Measurements from ENCODE around the gene SLC38A6.
"Not testable (repeated sequence)": the region's sequence is repeated elsewhere in the genome, so short reads cannot be mapped to it uniquely, and the experiment has no call there.

The SLC38A6 gene

GRCh38 chr14:61064856-61065255, 83.8 kb downstream of the SLC38A6 start:
- H3K4me3 ChIP-seq (ENCODE audit: low read depth, low read length): no peak overlapping the region
- TF ChIP-seq CTCF (IDR thresholded peaks at IDR 0.05; ENCODE audit: borderline replicate concordance, insufficient read depth, low read depth, low read length): no peak

- TF ChIP-seq CTCF (IDR thresholded peaks at IDR 0.05; ENCODE audit: borderline replicate concordance, insufficient read depth, low read depth, low read length): no peak
- no peak overlapping the region for H3K4me3 ChIP-seq (ENCODE audit: low read depth, low read length)
These were observed 84.6 kb downstream of the SLC38A6 start for GRCh38 chr14:61065656-61066055.

- not testable (repeated sequence) for H3K4me3 ChIP-seq (ENCODE audit: low read depth, low read length)
These were observed 91.4 kb downstream of the SLC38A6 start for GRCh38 chr14:61072442-61072841.

GRCh38 chr14:61074852-61075251, 93.8 kb downstream of the SLC38A6 start:
- no peak for TF ChIP-seq CTCF (IDR thresholded peaks at IDR 0.05; ENCODE audit: borderline replicate concordance, insufficient read depth, low read depth, low read length)
- H3K4me3 ChIP-seq (ENCODE audit: low read depth, low read length): no peak overlapping the region

- no peak overlapping the region for H3K4me3 ChIP-seq (ENCODE audit: low read depth, low read length)
- TF ChIP-seq CTCF (IDR thresholded peaks at IDR 0.05; ENCODE audit: borderline replicate concordance, insufficient read depth, low read depth, low read length): no peak
These were observed 95.5 kb downstream of the SLC38A6 start for GRCh38 chr14:61076556-61076955.

- TF ChIP-seq CTCF (IDR thresholded peaks at IDR 0.05; ENCODE audit: borderline replicate concordance, insufficient read depth, low read depth, low read length): no peak
These were observed 96.4 kb downstream of the SLC38A6 start for GRCh38 chr14:61077437-61077836.

GRCh38 chr14:61077951-61078720, 97.1 kb downstream of the SLC38A6 start:
- TF ChIP-seq CTCF (IDR thresholded peaks at IDR 0.05; ENCODE audit: borderline replicate concordance, insufficient read depth, low read depth, low read length): no peak

More at GRCh38 chr14:61077437-61077836, 96.4 kb downstream of the SLC38A6 start:
- H3K4me3 ChIP-seq (ENCODE audit: low read depth, low read length): no peak overlapping the region

More at GRCh38 chr14:61077951-61078720, 97.1 kb downstream of the SLC38A6 start:
- H3K4me3 ChIP-seq (ENCODE audit: low read depth, low read length): no peak overlapping the region
